ENCODE measurements around the gene PES1. TPM values are rescaled to one million over a fixed set of nuclear protein-coding genes. Genes with fewer than 3 reads are reported as not detected.

PES1 gene
- polyA plus RNA-seq, 3 donors = 32.2 to 36.6 (median 35.6) TPM

- no peak overlapping the region for H3K27ac Mint-ChIP-seq
- H3K36me3 Mint-ChIP-seq = peaks cover 33 to 36% of the 10 kb centered on the region in 2 donors
- Histone ChIP-seq H3K27ac (ENCODE audit: low read depth in 1 of 2, low read length in 2 of 2) (peak overlapping the region in 1 of 2 donors; percentile 93), H3K4me1 (ENCODE audit: control insufficient read depth in 1 of 2, insufficient read depth in 2 of 2, low read length in 2 of 2) (peaks cover 11 to 20% of the 10 kb centered on the region in 2 donors), H4K20me1 (ENCODE audit: insufficient read depth, low read length) (peaks cover 5% of the 10 kb centered on the region), H3K4me3 (replicated peaks in 1 of 3; ENCODE audit: low read depth in 2 of 3, low read length in 3 of 3) (peak overlapping the region; percentile 44 to 85 (median 84)), H3K79me2 (ENCODE audit: insufficient read depth, low read length) (peaks cover 28% of the 10 kb centered on the region), H3K27me3 (ENCODE audit: control insufficient read depth in 2 of 2, insufficient read depth in 2 of 2, low read length in 2 of 2) (no peaks in the 10 kb centered on the region), H2AFZ (ENCODE audit: insufficient read depth, low read depth, low read length, poor library complexity, severe bottlenecking) (peak overlapping the region; percentile 77), H3K9ac (ENCODE audit: insufficient read depth, low read length, poor library complexity, severe bottlenecking) (peak overlapping the region; percentile 68), H3K9me3 (replicated peaks in 1 of 2; ENCODE audit: control insufficient read depth in 1 of 2, insufficient read depth in 1 of 2, low read length in 2 of 2) (no peaks in the 10 kb centered on the region), H3K4me2 (replicated peaks; ENCODE audit: extremely low read depth, low read length, poor library complexity, severe bottlenecking) (peak overlapping the region; percentile 85), H3K36me3 (replicated peaks in 1 of 2; ENCODE audit: control insufficient read depth in 1 of 2, insufficient read depth in 2 of 2, low read length in 2 of 2) (peaks cover 33 to 35% of the 10 kb centered on the region in 2 donors)
- intact Hi-C loops (cut with micrococcal nuclease) = loop anchor here (5.0 to 10.0 kb wide), 2 partner anchors 76 to 146 kb away; partner anchors contain the start of gene DUSP18 (in 1 of the 2)
- H3K4me1 Mint-ChIP-seq = peaks cover 5% of the 10 kb centered on the region
- 10% methylated on average over 14 of the region's 14 CpGs for WGBS (ENCODE audit: insufficient coverage)
- no peak for TF ChIP-seq CTCF (IDR thresholded peaks at IDR 0.05)
- H3K27me3 Mint-ChIP-seq (ENCODE audit: low read depth in 3 of 3) = peaks cover 7 to 9% (median 8%) of the 10 kb centered on the region in 3 donors
- no peak for DNase-seq
- H3K4me3 Mint-ChIP-seq = no peak overlapping the region
- H3K9me3 Mint-ChIP-seq = no peaks in the 10 kb centered on the region
These were observed 521 bp downstream of the PES1 start for GRCh38 chr22:30591191-30591587.

GRCh38 chr22:30586414-30586813, 5.3 kb downstream of the PES1 start:
- Histone ChIP-seq H3K79me2 (ENCODE audit: insufficient read depth, low read length) (peaks cover 25% of the 10 kb centered on the region), H3K4me1 (ENCODE audit: control insufficient read depth in 1 of 2, insufficient read depth in 2 of 2, low read length in 2 of 2) (peaks cover 7 to 12% of the 10 kb centered on the region in 2 donors), H3K27ac (ENCODE audit: low read depth in 1 of 2, low read length in 2 of 2) (no peak overlapping the region), H4K20me1 (ENCODE audit: insufficient read depth, low read length) (peaks cover 5% of the 10 kb centered on the region), H3K9me3 (replicated peaks in 1 of 2; ENCODE audit: control insufficient read depth in 1 of 2, insufficient read depth in 1 of 2, low read length in 2 of 2) (no peaks in the 10 kb centered on the region), H2AFZ (ENCODE audit: insufficient read depth, low read depth, low read length, poor library complexity, severe bottlenecking) (no peak overlapping the region), H3K27me3 (ENCODE audit: control insufficient read depth in 2 of 2, insufficient read depth in 2 of 2, low read length in 2 of 2) (no peaks in the 10 kb centered on the region), H3K36me3 (replicated peaks in 1 of 2; ENCODE audit: control insufficient read depth in 1 of 2, insufficient read depth in 2 of 2, low read length in 2 of 2) (peaks cover 79 to 83% of the 10 kb centered on the region in 2 donors), H3K4me2 (replicated peaks; ENCODE audit: extremely low read depth, low read length, poor library complexity, severe bottlenecking) (no peak overlapping the region), H3K4me3 (replicated peaks in 1 of 3; ENCODE audit: low read depth in 2 of 3, low read length in 3 of 3) (no peak overlapping the region), H3K9ac (ENCODE audit: insufficient read depth, low read length, poor library complexity, severe bottlenecking) (no peak overlapping the region)
- intact Hi-C loops (cut with micrococcal nuclease) = no loop called here
- Mint-ChIP-seq H3K36me3 (peaks cover 71 to 84% of the 10 kb centered on the region in 2 donors), H3K27me3 (ENCODE audit: low read depth in 3 of 3) (no peaks in the 10 kb centered on the region), H3K27ac (peak overlapping the region in 5 of 7 donors; percentile 11 to 81 (median 26)), H3K4me3 (no peak overlapping the region), H3K4me1 (peaks cover 5% of the 10 kb centered on the region), H3K9me3 (no peaks in the 10 kb centered on the region)
- no peak for DNase-seq
- 97% methylated on average over 5 of the region's 8 CpGs for WGBS (ENCODE audit: insufficient coverage)
- no peak for TF ChIP-seq CTCF (IDR thresholded peaks at IDR 0.05)
